Measurements from ENCODE around the gene COA1.
A peak's percentile ranks its signal among the peaks of the same experiment; 100 is the strongest.
"Not testable (repeated sequence)": the region's sequence is repeated elsewhere in the genome, so short reads cannot be mapped to it uniquely, and the experiment has no call there.

The COA1 gene

DNA sequence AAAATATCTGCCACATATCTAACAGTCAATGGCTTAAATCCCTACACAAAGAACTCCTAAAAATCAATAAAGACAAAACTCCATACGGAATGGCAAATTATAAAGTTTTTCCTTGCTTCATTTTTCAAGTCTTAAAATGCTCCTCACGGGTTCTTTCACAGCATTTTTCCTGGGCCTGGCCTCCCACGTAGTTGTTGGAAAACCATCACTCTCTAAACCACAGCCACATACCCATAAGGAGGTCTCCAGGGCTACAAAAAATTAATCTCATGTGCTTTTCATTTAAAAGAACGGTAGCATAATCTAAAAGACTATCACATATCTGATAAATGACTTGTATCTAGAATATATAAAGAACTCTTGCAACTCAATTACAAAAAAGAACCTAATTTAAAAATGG is 2.9 kb downstream of the COA1 start:
- DNase-seq (ENCODE audit: low read depth) = no peak

DNA sequence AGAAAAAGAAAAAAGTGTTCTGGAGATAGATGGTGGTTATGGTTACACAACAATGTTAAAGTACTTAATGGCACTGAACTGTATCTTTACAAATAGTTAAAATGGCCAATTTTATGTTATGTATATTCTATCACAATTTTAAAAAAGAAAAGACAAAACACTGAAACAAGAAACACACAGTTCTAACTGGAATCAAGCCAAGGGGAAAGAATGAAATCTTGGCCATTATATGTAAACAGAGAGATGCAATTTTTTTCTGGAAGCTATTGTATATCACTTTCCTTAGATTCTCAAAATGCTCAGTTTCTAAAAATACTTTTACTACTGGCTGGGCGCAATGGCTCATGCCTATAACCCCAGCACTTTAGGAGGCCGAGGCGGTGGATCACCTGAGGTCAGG is 4.1 kb downstream of the COA1 start:
- DNase-seq (ENCODE audit: low read depth) = no peak

DNA sequence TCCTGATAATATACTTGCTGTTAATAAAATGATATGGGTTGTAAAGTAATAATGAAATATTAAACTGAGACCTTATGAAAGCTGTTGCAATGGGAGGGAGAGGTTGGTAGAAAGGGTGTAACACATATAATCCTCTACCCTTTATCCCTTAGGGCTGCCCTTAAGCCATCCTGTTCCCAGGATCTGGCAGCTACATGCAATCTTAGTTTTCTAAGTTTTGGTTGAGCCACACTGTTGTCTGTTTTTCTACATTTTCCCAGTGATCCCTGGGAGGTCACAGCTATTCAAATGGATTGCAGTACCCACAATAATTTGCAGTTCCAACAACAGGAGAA is 6.3 kb downstream of the COA1 start:
- no peak for DNase-seq (ENCODE audit: low read depth)

DNA sequence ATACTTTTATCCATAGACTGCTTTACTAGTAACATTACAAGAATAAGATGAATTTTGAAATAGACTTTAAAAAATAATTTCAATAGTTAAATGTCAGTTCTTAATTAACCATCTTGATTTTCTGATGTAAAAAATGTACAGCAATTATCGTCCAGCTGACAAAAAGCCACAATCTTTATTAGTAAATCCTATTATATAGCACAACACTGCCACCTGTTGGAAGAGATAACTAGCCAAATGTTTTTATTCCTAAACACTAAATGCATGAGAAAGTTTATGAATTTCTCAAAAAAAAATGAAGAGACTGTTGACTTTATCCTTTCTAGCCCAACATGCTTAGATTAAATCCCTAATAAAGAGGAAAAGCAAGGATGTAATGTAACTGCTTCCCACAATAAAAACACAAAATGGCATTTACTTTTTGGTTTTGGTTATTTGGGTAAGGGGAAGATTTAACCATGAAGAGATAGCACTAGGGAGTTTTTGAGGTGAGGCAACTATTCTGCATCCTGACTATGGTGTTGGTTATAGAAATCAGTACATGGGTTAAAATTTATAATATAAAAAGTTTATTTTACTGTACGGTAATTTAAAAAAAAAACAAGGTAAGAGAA is 8.0 kb downstream of the COA1 start:
- DNase-seq (ENCODE audit: low read depth) = no peak

DNA sequence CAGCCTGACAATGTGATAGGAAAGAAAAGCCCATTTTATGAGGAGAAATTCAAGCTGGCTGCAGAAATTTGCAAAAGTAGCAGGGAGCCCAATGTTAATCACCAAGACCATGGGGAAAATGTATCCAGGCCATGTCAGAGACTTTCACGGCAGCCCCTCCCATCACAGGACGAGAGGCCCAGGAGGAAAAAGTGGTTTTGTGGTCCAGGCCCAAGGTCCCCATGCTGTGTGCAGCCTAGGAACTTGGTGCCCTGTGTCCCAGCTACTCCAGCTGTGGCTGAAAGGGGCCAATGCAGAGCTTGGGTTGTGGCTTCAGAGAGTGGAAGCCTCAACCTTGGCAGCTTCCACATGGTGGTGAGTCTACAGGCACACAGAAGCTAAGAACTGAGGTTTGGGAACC is 12.7 kb downstream of the COA1 start:
- DNase-seq (ENCODE audit: low read depth) = no peak

DNA sequence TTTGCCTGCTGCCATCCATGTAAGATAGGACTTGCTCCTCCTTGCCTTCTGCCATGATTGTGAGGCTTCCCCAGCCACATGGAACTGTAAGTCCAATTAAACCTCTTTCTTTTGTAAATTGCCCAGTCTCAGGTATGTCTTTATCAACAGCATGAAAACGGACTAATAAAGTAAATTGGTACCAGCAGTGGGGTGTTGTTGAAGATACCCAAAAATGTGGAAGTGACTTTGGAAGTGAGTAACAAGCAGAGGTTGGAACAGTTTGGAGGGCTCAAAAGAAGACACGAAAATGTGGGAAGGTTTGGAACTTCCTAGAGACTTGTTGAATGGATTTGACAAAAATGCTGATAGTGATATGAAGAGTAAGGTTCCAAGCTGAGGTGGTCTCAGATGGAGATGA is 13.4 kb downstream of the COA1 start:
- DNase-seq (ENCODE audit: low read depth) = not testable (repeated sequence)

DNA sequence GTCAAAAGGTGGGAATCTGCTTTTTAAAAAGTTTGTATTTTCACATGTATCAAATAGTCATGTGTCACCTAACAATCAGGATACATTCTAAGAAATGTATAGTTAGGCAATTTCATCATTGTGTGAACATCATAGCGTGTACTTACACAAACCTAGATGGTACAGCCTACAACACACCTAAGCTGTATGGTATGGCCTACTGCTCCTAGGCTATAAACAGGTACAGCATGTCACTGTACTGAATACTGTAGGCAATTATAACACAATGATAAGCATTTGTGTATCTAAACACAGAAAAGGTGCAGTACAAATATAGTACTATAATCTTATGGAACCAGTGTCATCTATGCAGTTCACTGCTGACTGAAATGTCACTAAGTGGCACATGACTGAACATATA is 17.8 kb downstream of the COA1 start:
- no peak for DNase-seq (ENCODE audit: low read depth)

DNA sequence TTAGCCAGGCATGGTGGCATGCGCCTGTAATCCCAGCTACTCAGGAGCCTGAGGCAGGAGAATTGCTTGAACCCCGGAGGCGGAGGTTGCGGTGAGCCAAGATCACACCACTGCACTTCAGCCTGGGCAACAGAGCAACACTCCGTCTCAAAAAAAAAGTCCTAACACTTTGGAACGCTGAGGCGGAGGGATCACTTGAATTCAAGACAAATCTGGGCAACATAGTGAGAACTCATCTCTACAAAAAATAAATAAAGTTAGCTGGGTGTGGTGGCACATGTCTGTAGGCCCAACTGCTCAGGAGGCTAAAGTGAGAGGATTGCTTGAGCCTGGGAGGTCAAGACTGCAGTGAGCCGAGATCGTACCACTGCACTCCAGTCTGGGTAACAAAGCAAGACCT is 21.3 kb downstream of the COA1 start:
- DNase-seq (ENCODE audit: low read depth) = not testable (repeated sequence)

DNA sequence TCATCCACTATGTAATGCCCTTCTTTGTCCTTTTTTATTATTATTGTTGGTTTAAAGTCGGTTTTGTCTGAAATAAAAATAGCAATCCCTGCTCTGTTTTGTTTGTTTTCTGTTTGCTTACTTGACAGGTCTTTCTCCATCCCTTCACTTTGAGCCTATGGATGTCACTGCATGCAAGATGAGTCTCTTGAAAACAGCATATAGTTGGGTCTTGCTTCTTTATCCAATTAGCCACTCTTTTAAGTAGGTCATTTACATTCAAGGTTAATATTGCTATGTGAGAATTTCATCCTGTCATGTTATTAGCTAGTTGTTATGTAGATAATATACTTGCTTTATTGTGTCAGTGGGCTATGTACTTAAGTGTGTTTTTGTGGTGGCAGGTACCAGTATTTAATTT is 25.8 kb downstream of the COA1 start:
- no peak for DNase-seq (ENCODE audit: low read depth)

DNA sequence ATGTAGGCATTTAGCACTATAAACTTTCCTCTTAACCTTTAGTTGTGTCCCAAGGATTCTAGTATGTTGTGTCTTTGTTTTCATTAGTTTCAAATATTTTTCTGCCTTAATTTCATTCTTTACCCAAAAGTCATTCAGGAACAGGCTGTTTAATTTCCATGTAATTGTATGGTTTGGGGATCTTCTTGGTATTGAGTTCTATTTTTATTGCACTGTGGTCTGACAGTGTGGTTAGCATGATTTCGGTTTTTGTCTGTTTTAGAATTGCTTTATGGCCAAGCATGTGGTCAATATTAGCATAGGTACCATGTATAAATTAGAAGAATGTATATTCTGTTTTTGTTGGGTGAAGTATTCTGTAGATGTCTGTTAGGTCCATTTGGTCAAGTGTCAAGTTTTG is 26.3 kb downstream of the COA1 start:
- DNase-seq (ENCODE audit: low read depth) = no peak

DNA sequence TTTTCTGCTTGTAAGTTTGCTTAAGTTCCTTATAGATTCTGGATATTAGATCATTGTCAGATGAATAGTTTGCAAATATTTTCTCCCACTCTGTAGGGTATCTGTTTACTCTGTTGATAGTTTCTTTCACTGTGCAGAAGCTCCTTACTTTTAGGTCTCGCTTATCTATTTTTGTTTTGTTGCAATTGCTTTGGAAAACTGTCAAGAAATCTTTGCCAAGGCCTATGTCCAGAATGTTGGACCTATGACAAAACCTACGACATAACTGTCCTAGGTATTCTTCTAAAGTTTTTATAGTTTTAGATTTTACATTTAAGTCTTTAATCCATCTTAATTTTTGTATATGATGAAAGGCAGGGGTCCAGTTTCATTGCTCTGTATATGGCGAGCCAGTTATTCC is 27.4 kb downstream of the COA1 start:
- no peak for DNase-seq (ENCODE audit: low read depth)

DNA sequence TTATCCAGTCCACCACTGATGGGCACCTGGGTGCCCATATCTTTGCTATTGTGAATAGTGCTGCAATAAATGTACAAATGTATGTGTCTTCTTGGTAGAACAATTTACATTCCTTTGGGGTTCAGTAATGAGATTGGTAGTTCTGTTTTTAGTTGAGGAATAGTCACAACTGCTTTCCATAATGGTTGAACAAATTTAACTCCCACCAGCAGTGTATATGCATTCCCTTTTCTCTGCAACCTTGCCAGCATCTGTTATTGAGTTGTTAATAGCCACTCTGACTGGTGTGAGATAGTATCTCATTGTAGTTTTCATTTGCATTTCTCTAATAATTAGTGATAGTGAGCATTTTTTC is 27.8 kb downstream of the COA1 start:
- DNase-seq (ENCODE audit: low read depth) = no peak

DNA sequence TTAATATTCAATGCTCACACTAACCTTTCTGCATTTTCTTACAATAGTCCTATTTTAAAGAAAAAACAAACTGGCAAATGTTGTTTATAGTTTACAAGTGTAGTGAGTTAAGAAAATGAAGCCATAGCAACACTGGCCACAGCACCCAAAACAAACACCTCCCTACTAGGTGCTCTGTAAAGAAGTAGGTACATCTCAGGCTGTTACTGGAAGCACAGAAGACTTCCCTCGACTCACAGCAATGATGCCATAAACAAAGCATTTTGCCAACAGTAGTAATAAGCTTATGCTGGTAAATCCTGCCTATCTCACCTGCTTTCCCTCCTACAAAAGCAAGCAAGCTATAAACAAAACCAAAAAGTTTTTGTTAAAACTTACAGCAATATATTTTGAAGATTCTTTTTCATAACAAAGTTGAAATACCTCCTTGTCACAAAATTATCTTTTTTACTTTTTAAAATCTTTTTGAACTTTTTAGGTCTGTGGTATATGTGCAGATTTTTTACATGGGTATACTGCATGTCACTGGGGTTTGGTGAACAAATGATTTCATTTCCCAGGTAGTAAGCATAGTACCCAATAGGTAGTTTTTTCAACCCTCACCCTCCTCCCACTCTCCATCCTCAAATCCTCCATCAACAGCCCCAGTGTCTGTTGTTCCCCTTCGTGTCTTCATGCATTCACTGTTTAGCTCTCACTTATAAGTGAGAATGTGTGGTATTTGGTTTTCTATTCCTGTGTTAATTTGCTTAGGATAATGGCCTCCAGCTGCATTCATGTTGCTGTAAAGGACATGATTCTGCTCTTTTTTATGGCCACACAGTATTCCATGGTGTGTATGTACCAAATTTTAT is 28.4 kb downstream of the COA1 start:
- no peak for DNase-seq (ENCODE audit: low read depth)

DNA sequence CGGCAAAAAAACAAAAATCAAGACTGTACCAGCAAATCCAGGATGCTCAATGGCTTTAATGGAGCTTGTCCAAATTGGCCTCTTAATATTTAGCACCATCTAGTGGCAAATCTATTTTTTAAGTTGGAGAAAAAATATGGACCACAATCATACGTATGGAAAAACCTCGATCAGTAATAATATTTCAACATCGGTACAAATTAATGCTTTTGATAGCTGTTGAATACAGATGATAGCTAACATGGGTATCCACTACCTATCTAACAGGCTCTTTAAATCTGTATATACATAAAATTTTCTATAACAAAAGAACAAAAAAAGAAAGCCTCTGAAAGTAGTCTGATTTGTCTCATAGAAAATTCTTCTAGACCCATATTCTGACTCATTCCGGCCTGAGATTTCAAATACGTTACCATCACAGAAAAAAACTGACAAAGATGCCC is 29.2 kb downstream of the COA1 start:
- DNase-seq (ENCODE audit: low read depth) = peak; percentile 70

DNA sequence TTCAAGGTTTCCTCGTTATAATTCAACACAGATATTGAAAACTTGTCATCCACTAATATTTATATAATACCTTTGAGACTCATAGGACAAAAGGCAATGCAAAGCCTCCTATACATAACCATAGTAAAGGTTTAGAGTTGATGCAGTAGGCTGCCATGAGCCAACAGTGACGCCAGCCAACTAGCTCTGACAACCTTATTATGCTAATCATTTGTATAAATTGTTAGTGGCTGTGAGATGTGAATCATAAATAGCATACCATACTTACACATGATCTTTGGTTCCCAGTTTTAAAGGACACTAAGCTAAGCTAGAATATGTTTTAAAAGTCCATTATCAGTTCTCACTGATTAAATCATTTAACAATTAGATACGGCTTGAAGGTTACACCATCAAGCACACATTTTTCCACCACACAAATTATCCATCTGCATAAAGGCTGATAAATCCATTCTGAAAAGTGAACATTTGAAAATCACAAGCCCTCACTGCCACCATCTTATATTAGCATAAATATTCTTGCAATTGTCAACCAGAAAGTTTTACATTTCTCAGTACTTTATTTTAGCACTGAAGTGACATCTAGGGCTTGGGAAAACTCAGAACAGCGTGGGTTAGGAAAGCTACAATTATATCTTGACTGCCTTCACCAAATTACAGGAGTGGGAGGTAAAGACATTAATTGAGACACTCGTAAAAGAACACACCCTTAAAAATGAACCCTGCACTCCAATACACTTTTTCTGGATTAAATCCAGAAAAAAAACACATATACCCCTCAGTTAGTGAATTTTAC is 30.7 kb downstream of the COA1 start:
- no peak for DNase-seq (ENCODE audit: low read depth)

DNA sequence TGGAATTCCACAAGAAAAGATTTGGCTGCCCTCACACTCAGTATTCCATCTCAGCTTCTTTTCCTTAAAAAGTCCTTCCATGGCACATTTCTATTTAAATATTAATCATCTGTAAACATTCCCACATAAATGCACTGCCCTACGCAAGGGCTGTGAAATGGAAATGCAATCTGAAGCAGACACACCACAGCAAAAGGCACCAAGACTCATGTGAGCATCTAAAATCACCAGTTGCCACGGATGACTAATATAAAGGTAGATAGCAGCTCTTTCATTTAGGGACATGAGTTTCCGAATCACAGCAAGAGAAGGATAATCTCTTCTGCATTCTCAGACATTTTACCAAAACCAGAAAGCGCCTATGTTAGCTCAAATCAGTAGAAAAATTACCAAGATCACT is 31.6 kb downstream of the COA1 start:
- DNase-seq (ENCODE audit: low read depth) = no peak

DNA sequence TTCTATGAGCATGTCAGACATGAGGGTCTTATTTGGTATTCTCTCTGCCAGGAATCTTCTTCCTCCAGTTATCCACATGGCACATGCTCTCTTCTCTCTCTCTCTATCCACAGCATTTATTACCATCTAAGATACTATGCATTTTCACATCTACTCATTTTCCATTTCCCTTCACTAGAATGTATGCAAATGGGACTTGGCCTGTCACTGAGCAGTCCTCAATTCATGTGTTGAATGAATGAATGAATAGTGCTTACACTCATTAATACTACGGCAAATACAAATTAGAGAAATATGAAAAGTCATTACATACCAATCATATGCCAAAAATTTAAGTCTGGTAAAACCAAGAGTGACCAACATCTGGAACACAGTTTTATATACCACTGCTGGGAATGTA is 34.0 kb downstream of the COA1 start:
- DNase-seq (ENCODE audit: low read depth) = no peak

DNA sequence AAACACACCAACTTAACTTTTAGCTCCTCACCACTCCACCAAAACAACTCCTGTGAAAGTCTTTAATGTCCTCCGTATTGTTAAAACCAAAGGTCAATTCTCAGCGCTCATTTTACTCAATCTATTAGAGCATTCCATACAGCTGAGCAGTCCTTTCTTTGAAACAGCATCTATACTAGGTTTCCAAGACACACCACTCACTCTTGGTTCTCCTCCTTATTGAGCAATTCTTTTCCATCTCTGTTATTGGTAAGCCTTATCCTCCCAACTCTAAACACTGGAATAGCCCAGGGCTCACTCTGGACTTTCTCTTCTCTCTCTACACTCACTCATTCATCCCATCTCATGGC is 34.9 kb downstream of the COA1 start:
- peak; percentile 94 for DNase-seq (ENCODE audit: low read depth)

DNA sequence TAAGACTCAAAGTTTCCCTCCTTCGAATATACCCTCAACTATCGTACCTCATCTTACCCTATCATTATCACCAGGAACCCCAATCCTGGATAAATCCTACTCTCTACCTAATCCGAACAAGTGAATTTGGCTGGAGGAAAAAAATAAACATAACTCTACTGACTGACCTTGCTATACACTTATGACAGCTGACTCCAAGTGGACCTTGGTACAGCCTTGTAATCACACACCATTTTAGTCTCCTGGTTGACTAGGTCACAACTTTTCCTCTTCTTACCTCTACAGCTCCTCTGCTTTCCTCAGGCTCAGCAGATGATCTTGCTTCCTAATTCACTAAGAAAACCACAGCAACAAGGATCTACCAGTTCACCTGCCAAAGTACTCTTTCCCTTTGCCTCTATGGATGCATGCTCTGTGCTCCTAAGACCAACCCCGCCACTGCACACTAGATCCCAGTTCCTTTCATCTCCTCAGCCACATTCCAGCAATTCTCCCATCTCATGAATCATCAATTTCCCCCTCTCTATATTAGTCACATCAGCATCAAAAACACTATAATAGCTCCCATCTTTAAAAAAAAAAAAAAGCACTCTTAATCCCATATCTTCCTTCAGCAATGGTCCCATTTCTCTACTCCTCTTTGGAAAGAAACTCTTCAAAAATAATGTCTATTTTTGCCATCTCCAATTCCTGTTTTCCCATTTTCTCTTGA is 35.5 kb downstream of the COA1 start:
- DNase-seq (ENCODE audit: low read depth) = peak; percentile 94

DNA sequence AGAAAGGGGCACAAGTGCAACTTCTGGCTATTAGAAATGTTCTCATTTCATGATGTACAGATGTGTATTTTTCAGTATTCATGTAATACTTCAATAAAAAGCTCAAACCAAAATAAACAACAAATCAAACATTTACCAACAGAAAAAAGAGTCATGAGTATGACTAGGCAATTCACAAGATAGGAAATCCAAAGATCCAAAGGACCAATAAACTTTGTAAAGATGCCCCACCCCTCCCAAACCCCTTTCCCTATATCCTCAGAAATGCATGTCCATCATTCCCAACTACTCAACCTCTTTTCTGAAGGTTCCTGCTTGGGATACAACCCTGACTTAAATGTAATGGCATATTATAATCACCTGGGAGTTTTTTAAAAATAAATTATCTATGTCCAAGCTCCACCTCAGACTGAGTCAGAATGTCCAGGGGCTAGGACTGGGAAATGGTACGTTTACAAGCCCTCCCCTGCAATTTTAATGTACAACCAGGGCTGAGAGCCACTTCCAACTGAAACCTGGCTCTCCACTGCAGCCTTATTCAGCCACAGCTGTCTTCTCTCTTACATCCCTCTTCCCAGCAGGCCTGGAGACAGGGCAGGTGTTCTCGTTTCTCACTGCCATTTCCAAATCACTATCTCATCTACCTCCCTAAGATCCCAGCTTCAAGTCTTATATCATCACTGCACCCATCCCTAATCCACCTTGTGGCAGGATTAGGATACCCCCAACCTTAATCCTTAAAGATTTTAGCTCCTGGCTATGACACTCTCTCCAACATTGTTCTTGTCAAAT is 36.5 kb downstream of the COA1 start:
- no peak for DNase-seq (ENCODE audit: low read depth)

DNA sequence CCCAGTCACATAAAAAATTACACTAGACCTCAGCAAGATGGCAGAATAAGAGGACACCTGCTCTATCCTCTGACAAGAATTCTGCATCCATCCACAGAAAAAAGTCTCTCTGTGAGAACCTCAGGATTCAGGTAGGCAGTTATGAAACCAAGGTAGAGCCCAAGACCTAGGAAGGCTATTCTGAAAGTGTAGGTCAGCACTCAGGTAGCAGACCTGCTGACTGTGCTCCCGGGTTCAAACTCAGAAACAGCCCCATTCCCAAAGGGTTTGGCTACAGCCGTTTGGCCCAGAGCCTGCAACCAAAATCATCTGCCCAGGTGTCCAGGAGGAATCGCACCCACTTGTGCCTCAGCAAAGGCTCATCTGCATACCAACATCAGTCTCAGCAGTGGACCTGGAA is 37.7 kb downstream of the COA1 start:
- no peak for DNase-seq (ENCODE audit: low read depth)

DNA sequence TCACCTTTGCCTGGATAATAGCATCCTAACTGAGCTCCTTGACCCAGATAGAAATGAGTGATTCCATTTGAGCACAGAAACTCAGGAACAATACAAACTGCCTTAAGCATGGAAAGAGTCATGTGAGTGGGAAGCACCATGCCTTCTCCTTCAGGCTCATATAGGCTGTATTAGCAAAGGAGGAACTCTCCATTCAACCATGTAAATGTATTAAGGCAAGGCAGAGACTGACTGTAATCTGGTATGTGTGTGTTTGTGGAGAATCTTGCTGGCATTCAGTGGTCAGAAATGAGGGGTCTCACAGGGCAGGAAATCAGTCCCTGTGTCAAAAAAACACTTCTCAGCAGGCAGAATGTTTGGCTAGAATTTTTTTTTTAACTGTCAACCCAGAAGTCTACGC is 40.2 kb downstream of the COA1 start:
- DNase-seq (ENCODE audit: low read depth) = no peak

All from HS-5 (cell line).